SK-N-SH (cell line): ENCODE data around the gene BCLAF1. TPM values are rescaled to one million over a fixed set of nuclear protein-coding genes. Genes with fewer than 3 reads are reported as not detected.

ENCODE experiments used
- CTCF ChIA-PET: fragments of 300-600, 350-600 bp; formaldehyde crosslinking; extraction: SDS; loops from one replicate; lab custom pipeline; 2021; lab: Yijun Ruan, JAX
- POLR2A ChIA-PET: fragments of 350-600 bp; sonication (Branson Sonifier 250); formaldehyde crosslinking; extraction: SDS; loops from one replicate; lab custom pipeline; 2020; ENCODE audit warnings: antibody characterized with exemption, inconsistent platforms; lab: Yijun Ruan, JAX
- DNase-seq: peaks from one replicate; pipeline ENCODE4 v3.0.0; 2012
- H2AFZ ChIP-seq: fragments of 200-600 bp; sonication (generic); 2 replicates; pipeline ENCODE4 v1.8.1; 2016; ENCODE audit warnings: antibody characterized with exemption, mild to moderate bottlenecking, low read depth
- H3F3A ChIP-seq: fragments of 200-600 bp; sonication (generic); replicated peaks from 2 replicates; pipeline ENCODE3; 2016; ENCODE audit warnings: antibody characterized with exemption, mild to moderate bottlenecking; ENCODE audit not compliant: insufficient read depth
- H3K27ac ChIP-seq, 2 experiments: fragments of 200-500 bp in 1 of 2; fragments of 200-600 bp in 1 of 2; sonication (Bioruptor generic) in 1 of 2; sonication (generic), shearing (Covaris generic) in 1 of 2; 2 replicates each; pipeline versions ENCODE4 v1.5.1 to v1.6.1; 2014 to 2016; ENCODE audit warnings: low read depth in 2 of 2, inconsistent platforms in 1 of 2, low read length in 1 of 2, mild to moderate bottlenecking in 1 of 2, mixed read lengths in 1 of 2
- H3K27me3 ChIP-seq: fragments of 200-600 bp; sonication (generic), shearing (Covaris generic); 2 replicates; pipeline ENCODE4 v1.6.1; 2016; ENCODE audit warnings: mixed run types; ENCODE audit not compliant: insufficient read depth
- H3K36me3 ChIP-seq, 2 experiments: fragments of 200-500 bp in 1 of 2; fragments of 200-600 bp in 1 of 2; sonication (Bioruptor generic) in 1 of 2; sonication (generic) in 1 of 2; replicated peaks in 1 of 2; 2 replicates each; pipeline versions ENCODE3 to v1.5.1; 2014 to 2016; ENCODE audit warnings: low read length in 1 of 2, mild to moderate bottlenecking in 1 of 2; ENCODE audit not compliant: insufficient read depth in 2 of 2, control insufficient read depth in 1 of 2
- H3K4me1 ChIP-seq, 2 experiments: fragments of 200-500 bp in 1 of 2; fragments of 200-600 bp in 1 of 2; sonication (Bioruptor generic) in 1 of 2; sonication (generic), shearing (Covaris generic) in 1 of 2; 2 replicates each; pipeline versions ENCODE4 v1.5.1 to v1.6.1; 2014 to 2016; ENCODE audit warnings: low read depth in 1 of 2, low read length in 1 of 2, mixed run types in 1 of 2; ENCODE audit not compliant: insufficient read depth in 2 of 2, control insufficient read depth in 1 of 2
- H3K4me2 ChIP-seq: fragments of 200-600 bp; sonication (generic), shearing (Covaris generic); 2 replicates; pipeline ENCODE4 v1.6.1; 2017; ENCODE audit warnings: mixed run types
- H3K4me3 ChIP-seq, 2 experiments: fragments of 200-500 bp in 1 of 2; fragments of 200-600 bp in 1 of 2; sonication (Bioruptor generic) in 1 of 2; sonication (generic), shearing (Covaris generic) in 1 of 2; 2 replicates each; pipeline versions ENCODE4 v1.5.1 to v1.8.1; 2014 to 2016; ENCODE audit warnings: low read depth in 2 of 2, inconsistent platforms in 1 of 2, low read length in 1 of 2, mild to moderate bottlenecking in 1 of 2, mixed read lengths in 1 of 2, moderate library complexity in 1 of 2
- H3K79me2 ChIP-seq: fragments of 200-600 bp; sonication (generic); 2 replicates; pipeline ENCODE4 v1.8.1; 2017; ENCODE audit warnings: mild to moderate bottlenecking; ENCODE audit not compliant: insufficient read depth
- H3K9ac ChIP-seq: fragments of 200-600 bp; sonication (generic); 2 replicates; pipeline ENCODE4 v1.6.1; 2017; ENCODE audit warnings: mixed run types
- H3K9me2 ChIP-seq: fragments of 200-600 bp; sonication (generic); 2 replicates; pipeline ENCODE4 v1.6.1; 2017; ENCODE audit warnings: mixed run types
- H3K9me3 ChIP-seq: fragments of 200-600 bp; sonication (generic); 2 replicates; pipeline ENCODE4 v1.6.1; 2017; ENCODE audit warnings: mixed run types, mild to moderate bottlenecking, moderate library complexity
- H4K20me1 ChIP-seq: fragments of 200-600 bp; sonication (generic); 2 replicates; pipeline ENCODE4 v1.6.1; 2017; ENCODE audit warnings: mild to moderate bottlenecking, mixed run types; ENCODE audit not compliant: insufficient read depth
- FOXM1 ChIP-seq: IDR thresholded peaks from 2 replicates; pipeline ENCODE4 v1.4.0; 2012; ENCODE audit warnings: low read depth, mild to moderate bottlenecking
- MAX ChIP-seq: IDR thresholded peaks from 2 replicates; pipeline ENCODE4 v1.4.0; 2012; ENCODE audit warnings: low read depth
- MEF2A ChIP-seq: IDR thresholded peaks from 2 replicates; pipeline ENCODE4 v1.4.0; 2012; ENCODE audit warnings: low read depth, borderline replicate concordance
- NRF1 ChIP-seq: IDR thresholded peaks from 2 replicates; pipeline ENCODE4 v1.6.1; 2012; ENCODE audit warnings: low read depth, mild to moderate bottlenecking, low read length
- RCOR1 ChIP-seq: fragments of 150-350 bp; IDR thresholded peaks from 2 replicates; pipeline ENCODE4 v1.6.1; 2017; ENCODE audit warnings: antibody characterized with exemption, low read length
- RFX5 ChIP-seq: IDR thresholded peaks from 2 replicates; pipeline ENCODE4 v1.6.1; 2012; ENCODE audit warnings: mild to moderate bottlenecking, improper control_type of control experiment, low read length
- USF1 ChIP-seq: IDR thresholded peaks from 2 replicates; pipeline ENCODE4 v1.4.0; 2012; ENCODE audit warnings: low read depth, borderline replicate concordance
- YY1 ChIP-seq: IDR thresholded peaks from 2 replicates; pipeline ENCODE4 v1.4.0; 2012; ENCODE audit warnings: low read depth, mild to moderate bottlenecking
- ZBTB33 ChIP-seq: IDR thresholded peaks from 2 replicates; pipeline ENCODE4 v1.4.0; 2012; ENCODE audit warnings: low read depth, borderline replicate concordance
- WGBS: methylation state at CpG from one replicate; pipeline ENCODE4 v1.1.6; 2017; ENCODE audit warnings: low lambda C conversion rate; 5-methylcytosine and 5-hydroxymethylcytosine counted together
- polyA plus RNA-seq, 3 experiments: library from polyadenylated mRNA; depleted of rRNA; stranded (reverse); fragments of >200 nt; gene quantifications; 2 replicates each; pipeline ENCODE4 v1.2.3, GENCODE V29; 2012

BCLAF1 gene
- polyA plus RNA-seq, 1 of the 3 experiments (the other 2 are of a cell fraction), result 21.9 TPM

- no peaks in the 10 kb centered on the region for H3K36me3 ChIP-seq
- POLR2A ChIA-PET, result no interaction called here
- no peak overlapping the region for H3K4me3 ChIP-seq
- H3K4me1 ChIP-seq, result no peaks in the 10 kb centered on the region
- no peaks in the 10 kb centered on the region for H3K79me2 ChIP-seq
- no peak overlapping the region for H3K9ac ChIP-seq
- H3K9me3 ChIP-seq, result no peaks in the 10 kb centered on the region
- H3K27me3 ChIP-seq, result no peaks in the 10 kb centered on the region
- WGBS, result 81% methylated on average over 10 of the region's 10 CpGs
- no peak for TF ChIP-seq NRF1
- no peak for TF ChIP-seq FOXM1
- TF ChIP-seq MEF2A, result no peak
- no peak for TF ChIP-seq YY1
- no peak for TF ChIP-seq MAX
- no peak for TF ChIP-seq USF1
- no peak overlapping the region for H3K27ac ChIP-seq
- no peak overlapping the region for H2AFZ ChIP-seq
- no peaks in the 10 kb centered on the region for H3F3A ChIP-seq
- no peaks in the 10 kb centered on the region for H3K9me2 ChIP-seq
- no peak overlapping the region for H3K4me2 ChIP-seq
- CTCF ChIA-PET, result interaction anchor here (0.8 to 3.9 kb wide), 2 partner anchors 10 to 681 kb away, joined by 3 to 24 read pairs; no protein-coding TSS in a partner anchor
- DNase-seq, result no peak
- H4K20me1 ChIP-seq, result no peaks in the 10 kb centered on the region
Measured at GRCh38 chr6:136216503-136217401, 72.9 kb downstream of the BCLAF1 start.

GRCh38 chr6:136213853-136214252, 75.8 kb downstream of the BCLAF1 start:
- POLR2A ChIA-PET, result no interaction called here

More at GRCh38 chr6:136213853-136214252, 75.8 kb downstream of the BCLAF1 start:
- H3K27ac ChIP-seq, result no peak overlapping the region
- no peaks in the 10 kb centered on the region for H4K20me1 ChIP-seq
- no peaks in the 10 kb centered on the region for H3K79me2 ChIP-seq
- CTCF ChIA-PET, result interaction anchor here (2.0 to 2.5 kb wide), 2 partner anchors 13 to 678 kb away, joined by 9 to 11 read pairs; no protein-coding TSS in a partner anchor
- no peak overlapping the region for H3K4me2 ChIP-seq
- TF ChIP-seq NRF1 (no peak), YY1 (no peak), ZBTB33 (no peak), USF1 (no peak), RCOR1 (no peak), RFX5 (no peak)
- no peak overlapping the region for H3K9ac ChIP-seq
- no peaks in the 10 kb centered on the region for H3K4me1 ChIP-seq
- H3K9me3 ChIP-seq, result no peaks in the 10 kb centered on the region
- H3K36me3 ChIP-seq, result no peaks in the 10 kb centered on the region
- DNase-seq, result no peak
- H2AFZ ChIP-seq, result no peak overlapping the region
- no peaks in the 10 kb centered on the region for H3K27me3 ChIP-seq
- no peaks in the 10 kb centered on the region for H3K9me2 ChIP-seq
- no peak overlapping the region for H3K4me3 ChIP-seq
- H3F3A ChIP-seq, result no peaks in the 10 kb centered on the region
